ENCODE data around the gene ITGB3.
"Not testable (repeated sequence)": the region's sequence is repeated elsewhere in the genome, so short reads cannot be mapped to it uniquely, and the experiment has no call there.

The ITGB3 gene

GRCh38 chr17:47216821-47217220 is 36.8 kb upstream of the ITGB3 start:
- CTCF ChIA-PET, result interaction anchor here (1.3 kb wide), 1 partner anchor 14 kb away, joined by 3 read pairs; no protein-coding TSS in a partner anchor
- H3K9me3 Mint-ChIP-seq, H3K4me3 Mint-ChIP-seq, H3K36me3 Mint-ChIP-seq, DNase-seq: not testable (repeated sequence)
- H3K4me1 Mint-ChIP-seq, result peaks cover 46% of the 10 kb centered on the region
- peaks cover 32% of the 10 kb centered on the region for H3K27me3 Mint-ChIP-seq
- H3K27ac Mint-ChIP-seq, result peak overlapping the region; percentile 33

GRCh38 chr17:47217279-47217678 is 36.3 kb upstream of the ITGB3 start:
- CTCF ChIA-PET, result interaction anchor here (0.7 to 1.3 kb wide), 2 partner anchors 12 to 13 kb away, joined by 3 read pairs; no protein-coding TSS in a partner anchor
- H3K9me3 Mint-ChIP-seq, H3K36me3 Mint-ChIP-seq, DNase-seq, H3K4me3 Mint-ChIP-seq: not testable (repeated sequence)
- Mint-ChIP-seq H3K27me3 (peaks cover 31% of the 10 kb centered on the region), H3K4me1 (peaks cover 46% of the 10 kb centered on the region), H3K27ac (peak overlapping the region; percentile 33)

- CTCF ChIA-PET, result interaction anchor here (0.7 to 2.4 kb wide), 2 partner anchors 10 to 96 kb away, joined by 3 to 7 read pairs; no protein-coding TSS in a partner anchor
- Mint-ChIP-seq H3K36me3 (no peaks in the 10 kb centered on the region), H3K27me3 (peaks cover 27% of the 10 kb centered on the region), H3K9me3 (peaks cover under 1% of the 10 kb centered on the region), H3K4me1 (peaks cover 50% of the 10 kb centered on the region), H3K4me3 (no peak overlapping the region), H3K27ac (no peak overlapping the region)
- DNase-seq, result no peak
These were observed 34.7 kb upstream of the ITGB3 start for GRCh38 chr17:47218896-47219430.

- Mint-ChIP-seq H3K36me3 (no peaks in the 10 kb centered on the region), H3K4me1 (peaks cover 50% of the 10 kb centered on the region), H3K27me3 (peaks cover 26% of the 10 kb centered on the region), H3K4me3 (no peak overlapping the region), H3K27ac (peak overlapping the region; percentile 49), H3K9me3 (peaks cover 6% of the 10 kb centered on the region)
- DNase-seq, result no peak
- CTCF ChIA-PET, result interaction anchor here (0.9 to 2.4 kb wide), 3 partner anchors 9 to 12 kb away, joined by 3 to 10 read pairs (median 7); no protein-coding TSS in a partner anchor
These were observed 33.8 kb upstream of the ITGB3 start for GRCh38 chr17:47219621-47220475.

GRCh38 chr17:47220531-47220999 is 33.1 kb upstream of the ITGB3 start:
- peaks cover 33% of the 10 kb centered on the region for H3K27me3 Mint-ChIP-seq
- no peaks in the 10 kb centered on the region for H3K36me3 Mint-ChIP-seq
- no peak overlapping the region for H3K4me3 Mint-ChIP-seq
- peaks cover 6% of the 10 kb centered on the region for H3K9me3 Mint-ChIP-seq
- peak; percentile 35 for DNase-seq
- H3K4me1 Mint-ChIP-seq, result peaks cover 50% of the 10 kb centered on the region
- H3K27ac Mint-ChIP-seq, result peak overlapping the region; percentile 5
- CTCF ChIA-PET, result interaction anchor here (0.9 to 2.4 kb wide), 4 partner anchors 8 to 278 kb away, joined by 3 to 10 read pairs (median 5); no protein-coding TSS in a partner anchor

GRCh38 chr17:47221154-47221553 is 32.5 kb upstream of the ITGB3 start:
- DNase-seq, result no peak
- no peaks in the 10 kb centered on the region for H3K36me3 Mint-ChIP-seq
- CTCF ChIA-PET, result interaction anchor here (0.9 to 2.4 kb wide), 4 partner anchors 8 to 279 kb away, joined by 3 to 10 read pairs (median 5); no protein-coding TSS in a partner anchor
- no peak overlapping the region for H3K4me3 Mint-ChIP-seq
- no peak overlapping the region for H3K27ac Mint-ChIP-seq
- H3K27me3 Mint-ChIP-seq, result peaks cover 35% of the 10 kb centered on the region
- peaks cover 50% of the 10 kb centered on the region for H3K4me1 Mint-ChIP-seq
- H3K9me3 Mint-ChIP-seq, result peaks cover 6% of the 10 kb centered on the region

- Mint-ChIP-seq H3K27ac (no peak overlapping the region), H3K4me1 (peaks cover 47% of the 10 kb centered on the region), H3K36me3 (no peaks in the 10 kb centered on the region), H3K27me3 (peaks cover 40% of the 10 kb centered on the region), H3K9me3 (peaks cover 6% of the 10 kb centered on the region), H3K4me3 (no peak overlapping the region)
- CTCF ChIA-PET, result no interaction called here
- DNase-seq, result no peak
These were observed 31.6 kb upstream of the ITGB3 start for GRCh38 chr17:47222047-47222446.

GRCh38 chr17:47223007-47223406 is 30.6 kb upstream of the ITGB3 start:
- CTCF ChIA-PET, result no interaction called here
- Mint-ChIP-seq H3K9me3 (peaks cover 6% of the 10 kb centered on the region), H3K36me3 (no peaks in the 10 kb centered on the region), H3K4me3 (no peak overlapping the region), H3K27me3 (peaks cover 46% of the 10 kb centered on the region), H3K27ac (no peak overlapping the region), H3K4me1 (peaks cover 40% of the 10 kb centered on the region)
- no peak for DNase-seq

- peaks cover 6% of the 10 kb centered on the region for H3K9me3 Mint-ChIP-seq
- H3K4me1 Mint-ChIP-seq, result peaks cover 36% of the 10 kb centered on the region
- no peak for DNase-seq
- no peak overlapping the region for H3K27ac Mint-ChIP-seq
- no peaks in the 10 kb centered on the region for H3K36me3 Mint-ChIP-seq
- H3K27me3 Mint-ChIP-seq, result peaks cover 49% of the 10 kb centered on the region
- CTCF ChIA-PET, result no interaction called here
- H3K4me3 Mint-ChIP-seq, result no peak overlapping the region
These were observed 30.2 kb upstream of the ITGB3 start for GRCh38 chr17:47223460-47223859.

- H3K4me3 Mint-ChIP-seq, result not testable (repeated sequence)
These were observed 29.6 kb upstream of the ITGB3 start for GRCh38 chr17:47224077-47224476.

GRCh38 chr17:47224966-47225365 is 28.7 kb upstream of the ITGB3 start:
- no peak for DNase-seq
- Mint-ChIP-seq H3K27me3 (peaks cover 52% of the 10 kb centered on the region), H3K36me3 (no peaks in the 10 kb centered on the region), H3K9me3 (peaks cover 6% of the 10 kb centered on the region), H3K4me3 (no peak overlapping the region), H3K27ac (no peak overlapping the region), H3K4me1 (peaks cover 29% of the 10 kb centered on the region)
- CTCF ChIA-PET, result no interaction called here

More at GRCh38 chr17:47224077-47224476, 29.6 kb upstream of the ITGB3 start:
- CTCF ChIA-PET, H3K27ac Mint-ChIP-seq, H3K36me3 Mint-ChIP-seq, DNase-seq, H3K9me3 Mint-ChIP-seq: not testable (repeated sequence)
- Mint-ChIP-seq H3K27me3 (peaks cover 49% of the 10 kb centered on the region), H3K4me1 (peaks cover 30% of the 10 kb centered on the region)

GRCh38 chr17:47225436-47225858 is 28.2 kb upstream of the ITGB3 start:
- no peak for DNase-seq
- CTCF ChIA-PET, result no interaction called here
- Mint-ChIP-seq H3K4me1 (peaks cover 29% of the 10 kb centered on the region), H3K36me3 (no peaks in the 10 kb centered on the region), H3K4me3 (no peak overlapping the region), H3K9me3 (peaks cover 6% of the 10 kb centered on the region), H3K27me3 (peaks cover 51% of the 10 kb centered on the region), H3K27ac (no peak overlapping the region)

- Mint-ChIP-seq H3K4me3 (no peak overlapping the region), H3K4me1 (peaks cover 26% of the 10 kb centered on the region), H3K27ac (no peak overlapping the region), H3K27me3 (peaks cover 57% of the 10 kb centered on the region), H3K36me3 (no peaks in the 10 kb centered on the region), H3K9me3 (peaks cover 6% of the 10 kb centered on the region)
- DNase-seq, result no peak
- CTCF ChIA-PET, result no interaction called here
These were observed 27.5 kb upstream of the ITGB3 start for GRCh38 chr17:47225911-47226688.

- peaks cover 53% of the 10 kb centered on the region for H3K27me3 Mint-ChIP-seq
- peaks cover 15% of the 10 kb centered on the region for H3K4me1 Mint-ChIP-seq
- H3K36me3 Mint-ChIP-seq, result no peaks in the 10 kb centered on the region
- peaks cover 6% of the 10 kb centered on the region for H3K9me3 Mint-ChIP-seq
- DNase-seq, result no peak
- no peak overlapping the region for H3K27ac Mint-ChIP-seq
- CTCF ChIA-PET, result interaction anchor here (3.5 kb wide), 1 partner anchor 88 kb away, joined by 47 read pairs; no protein-coding TSS in a partner anchor
- H3K4me3 Mint-ChIP-seq, result no peak overlapping the region
These were observed 25.8 kb upstream of the ITGB3 start for GRCh38 chr17:47227862-47228261.

All from activated naive CD4-positive, alpha-beta T cell treated with anti-CD3 and anti-CD28 coated beads, Interleukin-2, amount 10 ng/mL, durations not matched to agents 7 days and 5 days (primary cell).